T-helper 1 cell treated with Interleukin-12 subunit alpha and Interleukin-12 subunit beta and Interleukin-4 antibody, amounts not matched to agents 30 μg/mL and 1 μg/mL, for 36 hours (primary cell): ENCODE results near the gene LRRFIP2.

Source experiments
- H3K27ac Mint-ChIP-seq: one replicate; pipeline ENCODE4 v1.8.0; 2021; ENCODE audit warnings: mild to moderate bottlenecking, mixed read lengths
- H3K27me3 Mint-ChIP-seq: one replicate; pipeline ENCODE4 v1.8.0; 2021; ENCODE audit warnings: low read depth, mixed read lengths
- H3K36me3 Mint-ChIP-seq: one replicate; pipeline ENCODE4 v1.8.0; 2021; ENCODE audit warnings: low read depth, mixed read lengths
- H3K4me1 Mint-ChIP-seq: one replicate; pipeline ENCODE4 v1.8.0; 2021; ENCODE audit warnings: low read depth, mixed read lengths
- H3K4me3 Mint-ChIP-seq: one replicate; pipeline ENCODE4 v1.8.0; 2021; ENCODE audit warnings: mild to moderate bottlenecking, moderate library complexity, mixed read lengths
- H3K9me3 Mint-ChIP-seq: one replicate; pipeline ENCODE4 v1.8.0; 2021; ENCODE audit warnings: mixed read lengths

The LRRFIP2 gene

GRCh38 chr3:37202035-37202434 is 27.7 kb upstream of the LRRFIP2 start:
- H3K27ac Mint-ChIP-seq, result no peak overlapping the region
- peaks cover 23% of the 10 kb centered on the region for H3K27me3 Mint-ChIP-seq
- H3K9me3 Mint-ChIP-seq, result no peaks in the 10 kb centered on the region
- no peaks in the 10 kb centered on the region for H3K36me3 Mint-ChIP-seq
- no peak overlapping the region for H3K4me3 Mint-ChIP-seq
- H3K4me1 Mint-ChIP-seq, result no peaks in the 10 kb centered on the region

- Mint-ChIP-seq H3K4me1 (no peaks in the 10 kb centered on the region), H3K9me3 (no peaks in the 10 kb centered on the region), H3K27ac (no peak overlapping the region), H3K27me3 (peaks cover 24% of the 10 kb centered on the region), H3K4me3 (no peak overlapping the region), H3K36me3 (no peaks in the 10 kb centered on the region)
These were observed 25.8 kb upstream of the LRRFIP2 start for GRCh38 chr3:37200141-37200540.

- Mint-ChIP-seq H3K9me3 (no peaks in the 10 kb centered on the region), H3K27ac (no peak overlapping the region), H3K4me1 (no peaks in the 10 kb centered on the region), H3K4me3 (no peak overlapping the region), H3K27me3 (peaks cover 17% of the 10 kb centered on the region), H3K36me3 (no peaks in the 10 kb centered on the region)
These were observed 24.6 kb upstream of the LRRFIP2 start for GRCh38 chr3:37198996-37199395.

DNA sequence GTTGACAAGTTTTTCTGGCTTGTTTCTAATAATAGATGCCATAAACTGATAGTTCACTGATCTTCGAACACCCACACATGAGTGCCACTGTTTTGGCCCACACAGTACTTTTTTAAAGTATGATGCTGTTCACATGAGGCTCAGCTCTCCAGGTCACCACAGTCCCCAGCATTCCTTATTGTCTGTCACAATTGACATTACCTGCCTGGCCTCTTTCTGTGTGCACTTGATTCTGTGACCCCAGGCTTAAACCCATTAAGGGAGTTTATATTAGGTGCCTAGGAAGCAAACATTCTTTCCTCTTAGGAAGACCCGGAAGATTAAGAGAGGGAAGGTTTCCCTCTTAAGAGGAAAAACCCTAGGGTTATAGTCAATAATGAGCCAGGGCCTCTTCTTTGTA is 24.2 kb upstream of the LRRFIP2 start:
- Mint-ChIP-seq H3K4me3 (no peak overlapping the region), H3K36me3 (no peaks in the 10 kb centered on the region), H3K4me1 (no peaks in the 10 kb centered on the region), H3K27me3 (peaks cover 17% of the 10 kb centered on the region), H3K27ac (no peak overlapping the region), H3K9me3 (no peaks in the 10 kb centered on the region)

DNA sequence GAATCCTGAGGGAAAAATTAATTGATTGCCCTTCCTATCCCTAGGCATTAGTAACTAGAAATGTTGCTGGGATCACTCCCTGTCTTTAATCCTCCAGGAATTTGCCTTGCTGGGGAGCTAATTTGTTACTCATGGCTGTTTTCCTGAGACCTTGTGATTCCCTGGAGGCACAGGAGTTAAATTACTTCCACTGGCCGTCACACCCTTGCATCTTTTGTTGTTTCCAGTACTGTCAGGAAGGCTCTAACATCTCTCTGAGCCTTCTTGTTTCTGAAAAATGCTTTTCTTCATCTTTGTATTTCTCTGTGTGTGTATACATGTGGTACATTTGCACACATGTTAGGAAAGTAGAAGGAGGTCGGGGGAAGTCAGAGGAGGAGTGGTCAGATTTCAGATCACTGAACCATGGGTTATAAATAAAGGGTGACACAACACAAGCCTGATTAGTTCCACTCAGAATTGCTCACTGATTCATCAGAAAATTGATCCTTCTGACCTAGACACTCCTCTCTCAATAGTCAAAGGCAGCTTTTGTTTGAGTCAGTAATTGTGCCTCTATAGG is 23.5 kb upstream of the LRRFIP2 start:
- no peak overlapping the region for H3K27ac Mint-ChIP-seq
- H3K36me3 Mint-ChIP-seq, result no peaks in the 10 kb centered on the region
- no peak overlapping the region for H3K4me3 Mint-ChIP-seq
- H3K4me1 Mint-ChIP-seq, result no peaks in the 10 kb centered on the region
- peaks cover 17% of the 10 kb centered on the region for H3K27me3 Mint-ChIP-seq
- H3K9me3 Mint-ChIP-seq, result no peaks in the 10 kb centered on the region

DNA sequence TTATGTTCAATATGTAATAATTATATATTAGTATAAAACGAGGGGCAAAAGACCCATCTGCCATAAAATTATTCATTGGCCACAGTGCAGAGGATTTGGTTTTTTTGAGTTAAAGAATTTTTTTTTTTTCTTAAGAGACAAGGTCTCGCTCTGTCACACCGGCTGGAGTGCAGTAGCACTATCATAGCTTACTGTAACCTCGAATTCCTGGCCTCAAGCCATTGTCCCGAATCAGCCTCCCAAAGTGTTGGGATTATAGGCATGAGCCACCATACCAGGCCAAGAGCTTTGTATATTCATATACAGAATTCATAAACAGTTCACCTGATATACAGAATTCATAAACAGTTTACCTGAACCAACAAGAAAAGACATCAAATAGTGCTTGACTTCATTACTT is 20.2 kb upstream of the LRRFIP2 start:
- Mint-ChIP-seq H3K9me3 (no peaks in the 10 kb centered on the region), H3K27me3 (peaks cover 17% of the 10 kb centered on the region), H3K27ac (no peak overlapping the region), H3K4me3 (no peak overlapping the region), H3K36me3 (no peaks in the 10 kb centered on the region), H3K4me1 (no peaks in the 10 kb centered on the region)

GRCh38 chr3:37190667-37191066 is 16.3 kb upstream of the LRRFIP2 start:
- Mint-ChIP-seq H3K4me3 (no peak overlapping the region), H3K27ac (no peak overlapping the region), H3K36me3 (no peaks in the 10 kb centered on the region), H3K4me1 (no peaks in the 10 kb centered on the region), H3K9me3 (no peaks in the 10 kb centered on the region), H3K27me3 (no peaks in the 10 kb centered on the region)

DNA sequence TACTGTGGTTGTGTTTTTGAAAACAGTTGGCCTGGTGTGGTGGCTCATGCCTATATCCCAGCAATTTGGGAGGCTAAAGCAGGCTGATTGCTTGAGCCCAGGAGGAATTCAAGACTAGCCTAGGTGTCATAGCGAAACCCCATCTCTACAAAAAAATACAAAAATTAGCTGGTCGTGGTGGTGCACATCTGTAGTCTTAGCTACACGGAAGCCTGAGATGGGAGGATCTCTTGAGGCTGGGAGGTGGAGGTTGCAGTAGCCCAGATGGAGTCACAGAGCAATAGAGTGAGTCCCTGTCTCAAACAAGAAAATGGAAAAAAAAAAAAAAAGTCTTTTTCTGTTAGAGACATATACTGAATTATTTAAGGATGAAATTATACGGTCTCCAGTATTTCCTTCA is 14.7 kb upstream of the LRRFIP2 start:
- Mint-ChIP-seq H3K27me3 (no peaks in the 10 kb centered on the region), H3K9me3 (no peaks in the 10 kb centered on the region), H3K4me3 (no peak overlapping the region), H3K36me3 (no peaks in the 10 kb centered on the region), H3K27ac (no peak overlapping the region), H3K4me1 (no peaks in the 10 kb centered on the region)

DNA sequence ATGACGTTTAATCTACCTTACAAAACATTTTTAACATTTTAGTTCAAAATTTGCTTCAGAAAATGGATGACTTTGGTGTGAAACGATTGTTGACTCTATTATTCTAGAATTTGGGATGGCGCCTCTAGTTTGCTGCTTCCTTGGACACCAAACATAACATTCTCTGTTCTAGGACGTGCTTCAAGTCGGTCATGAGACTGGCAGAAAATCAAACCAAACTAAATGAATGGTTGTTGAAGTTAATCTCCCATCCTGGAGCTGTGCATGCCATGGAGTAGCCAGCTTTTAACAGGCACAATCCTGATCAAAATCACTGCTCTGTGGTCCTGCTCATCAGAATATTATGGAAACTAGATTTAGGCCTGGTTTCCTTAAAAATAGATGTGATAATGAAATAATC is 9.6 kb upstream of the LRRFIP2 start:
- H3K27me3 Mint-ChIP-seq, result no peaks in the 10 kb centered on the region
- H3K27ac Mint-ChIP-seq, result no peak overlapping the region
- no peaks in the 10 kb centered on the region for H3K36me3 Mint-ChIP-seq
- H3K4me1 Mint-ChIP-seq, result peaks cover 9% of the 10 kb centered on the region
- no peaks in the 10 kb centered on the region for H3K9me3 Mint-ChIP-seq
- no peak overlapping the region for H3K4me3 Mint-ChIP-seq

DNA sequence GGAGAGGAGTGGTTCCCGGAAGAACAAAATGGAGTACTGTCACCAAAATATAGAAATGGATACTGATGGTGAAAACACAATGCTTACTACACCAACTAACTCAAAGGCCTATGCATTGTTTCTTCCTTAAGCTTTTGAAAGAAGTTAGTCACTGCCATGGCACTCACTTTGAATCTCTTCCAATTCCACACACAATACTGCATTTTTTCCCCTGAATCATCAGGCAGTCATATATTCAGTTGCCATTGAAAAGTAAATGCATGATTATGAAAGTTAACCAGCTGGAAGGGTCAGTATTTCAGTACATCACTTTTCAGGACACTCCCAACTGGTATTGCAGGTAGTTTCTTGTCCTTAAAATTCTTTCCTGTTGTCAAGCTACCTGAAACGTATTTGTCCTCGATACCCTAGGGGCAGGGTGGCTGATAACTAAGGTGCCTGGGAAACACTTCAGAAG is 9.0 kb upstream of the LRRFIP2 start:
- H3K27me3 Mint-ChIP-seq, result no peaks in the 10 kb centered on the region
- no peak overlapping the region for H3K4me3 Mint-ChIP-seq
- H3K36me3 Mint-ChIP-seq, result no peaks in the 10 kb centered on the region
- peaks cover 9% of the 10 kb centered on the region for H3K4me1 Mint-ChIP-seq
- H3K27ac Mint-ChIP-seq, result no peak overlapping the region
- H3K9me3 Mint-ChIP-seq, result no peaks in the 10 kb centered on the region

DNA sequence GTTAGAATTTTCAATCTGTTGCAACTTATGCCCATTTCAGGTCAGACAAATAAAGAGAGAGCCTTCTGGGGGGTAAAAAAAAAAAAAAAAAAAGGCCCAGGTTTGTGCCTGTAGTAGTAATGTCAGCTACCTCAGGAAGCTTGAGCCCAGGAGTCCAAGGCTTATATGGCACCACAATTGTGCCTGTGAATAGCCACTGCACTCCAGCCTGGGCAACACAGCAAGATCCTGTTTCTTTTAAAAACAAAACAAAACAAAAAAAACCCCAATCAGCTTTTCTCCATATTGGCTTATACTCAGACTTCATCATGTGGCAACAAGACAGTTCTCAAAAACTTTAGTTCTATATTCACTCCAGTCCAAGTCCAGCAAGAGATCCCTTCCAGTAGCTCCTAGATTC is 8.4 kb upstream of the LRRFIP2 start:
- no peak overlapping the region for H3K4me3 Mint-ChIP-seq
- no peaks in the 10 kb centered on the region for H3K9me3 Mint-ChIP-seq
- no peaks in the 10 kb centered on the region for H3K27me3 Mint-ChIP-seq
- H3K4me1 Mint-ChIP-seq, result peaks cover 12% of the 10 kb centered on the region
- H3K27ac Mint-ChIP-seq, result no peak overlapping the region
- peaks cover 2% of the 10 kb centered on the region for H3K36me3 Mint-ChIP-seq

GRCh38 chr3:37181756-37182155 is 7.4 kb upstream of the LRRFIP2 start:
- no peaks in the 10 kb centered on the region for H3K9me3 Mint-ChIP-seq
- peaks cover 19% of the 10 kb centered on the region for H3K4me1 Mint-ChIP-seq
- H3K27me3 Mint-ChIP-seq, result no peaks in the 10 kb centered on the region
- no peak overlapping the region for H3K4me3 Mint-ChIP-seq
- peaks cover 2% of the 10 kb centered on the region for H3K36me3 Mint-ChIP-seq
- H3K27ac Mint-ChIP-seq, result no peak overlapping the region

- H3K27me3 Mint-ChIP-seq, result no peaks in the 10 kb centered on the region
- H3K36me3 Mint-ChIP-seq, result peaks cover 2% of the 10 kb centered on the region
- no peaks in the 10 kb centered on the region for H3K9me3 Mint-ChIP-seq
- peaks cover 26% of the 10 kb centered on the region for H3K4me1 Mint-ChIP-seq
- H3K4me3 Mint-ChIP-seq, result no peak overlapping the region
- H3K27ac Mint-ChIP-seq, result no peak overlapping the region
These were observed 5.0 kb upstream of the LRRFIP2 start for GRCh38 chr3:37179144-37179967.

GRCh38 chr3:37173806-37174205 is 576 bp downstream of the LRRFIP2 start:
- peaks cover 29% of the 10 kb centered on the region for H3K4me1 Mint-ChIP-seq
- peaks cover 14% of the 10 kb centered on the region for H3K36me3 Mint-ChIP-seq
- H3K9me3 Mint-ChIP-seq, result no peaks in the 10 kb centered on the region
- no peak overlapping the region for H3K27ac Mint-ChIP-seq
- no peaks in the 10 kb centered on the region for H3K27me3 Mint-ChIP-seq
- no peak overlapping the region for H3K4me3 Mint-ChIP-seq

DNA sequence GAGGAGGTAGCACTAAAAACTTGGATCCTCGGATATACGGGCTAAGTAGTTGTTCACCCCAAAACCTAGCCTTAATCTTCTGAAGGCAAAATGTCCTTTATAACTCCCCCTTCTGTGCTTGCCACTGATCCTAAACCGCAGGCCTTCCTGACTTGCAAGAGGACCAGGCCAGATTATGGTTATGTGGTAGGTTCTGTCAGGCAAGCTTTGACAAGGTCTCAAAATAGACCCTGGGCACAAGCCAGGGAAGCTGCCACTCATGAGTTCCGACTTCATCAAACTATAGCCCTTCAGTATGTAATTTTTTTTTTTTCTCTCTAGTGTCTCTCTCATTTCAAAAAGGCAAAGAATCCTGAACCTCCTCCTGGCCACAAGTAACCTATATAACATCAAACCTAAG is 3.2 kb downstream of the LRRFIP2 start:
- Mint-ChIP-seq H3K4me1 (peaks cover 19% of the 10 kb centered on the region), H3K36me3 (peaks cover 18% of the 10 kb centered on the region), H3K27me3 (no peaks in the 10 kb centered on the region), H3K9me3 (no peaks in the 10 kb centered on the region), H3K27ac (no peak overlapping the region), H3K4me3 (no peak overlapping the region)
